ENCODE data around the gene SVOP. TPM values are rescaled to one million over a fixed set of nuclear protein-coding genes. Genes with fewer than 3 reads are reported as not detected.

Gene SVOP
- total RNA-seq, 1 donor from 2014 or later: not detected

DNA sequence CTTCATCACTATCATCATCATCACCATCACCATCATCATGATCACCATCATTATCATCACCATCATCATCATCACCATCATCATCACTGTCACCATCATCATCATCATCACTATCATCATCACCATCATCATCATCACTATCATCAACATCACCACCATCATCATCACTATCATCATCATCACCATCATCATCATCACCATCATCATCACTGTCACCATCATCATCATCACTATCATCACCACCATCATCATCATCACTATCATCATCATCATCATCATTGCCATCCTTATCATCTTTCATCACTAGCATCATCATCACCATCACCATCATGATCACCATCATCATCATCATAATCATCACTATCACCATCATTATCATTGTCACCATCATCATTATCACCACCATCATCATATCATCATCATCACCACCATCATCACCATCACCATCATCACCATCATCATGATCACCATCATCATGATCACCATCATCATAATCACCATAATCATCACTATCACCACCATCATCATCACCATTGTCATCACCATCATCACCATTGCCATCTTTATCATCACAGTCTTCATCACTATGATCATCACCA, 38.1 kb downstream of the SVOP start:
- intact Hi-C loops (cut with micrococcal nuclease): no loop called here
- Mint-ChIP-seq H3K27me3 (ENCODE audit: low read depth) (no peaks in the 10 kb centered on the region), H3K27ac (no peak overlapping the region), H3K9me3 (no peaks in the 10 kb centered on the region), H3K36me3 (ENCODE audit: low read depth) (no peaks in the 10 kb centered on the region), H3K4me1 (ENCODE audit: low read depth) (no peaks in the 10 kb centered on the region), H3K4me3 (ENCODE audit: low read depth) (no peak overlapping the region)
- DNase-seq (ENCODE audit: low spot score): no peak

DNA sequence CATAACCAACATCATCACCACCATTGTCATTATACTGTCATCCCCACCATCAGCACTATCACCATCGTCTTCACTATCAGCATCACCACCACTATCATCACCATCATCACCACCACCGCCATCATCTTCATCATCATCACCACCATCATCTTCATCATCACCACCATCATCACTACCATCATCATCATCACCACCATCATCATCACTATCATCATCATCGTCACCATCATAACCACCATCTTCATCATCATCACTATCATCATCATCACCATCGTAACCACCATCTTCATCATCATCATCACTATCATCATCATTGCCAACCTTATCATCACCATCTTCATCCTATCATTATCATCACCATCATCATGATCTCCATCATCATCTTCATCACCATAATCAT, 39.0 kb downstream of the SVOP start:
- Mint-ChIP-seq H3K9me3 (no peaks in the 10 kb centered on the region), H3K27ac (no peak overlapping the region), H3K27me3 (ENCODE audit: low read depth) (no peaks in the 10 kb centered on the region), H3K4me1 (ENCODE audit: low read depth) (no peaks in the 10 kb centered on the region), H3K36me3 (ENCODE audit: low read depth) (no peaks in the 10 kb centered on the region), H3K4me3 (ENCODE audit: low read depth) (no peak overlapping the region)
- DNase-seq (ENCODE audit: low spot score): no peak
- intact Hi-C loops (cut with micrococcal nuclease): no loop called here

DNA sequence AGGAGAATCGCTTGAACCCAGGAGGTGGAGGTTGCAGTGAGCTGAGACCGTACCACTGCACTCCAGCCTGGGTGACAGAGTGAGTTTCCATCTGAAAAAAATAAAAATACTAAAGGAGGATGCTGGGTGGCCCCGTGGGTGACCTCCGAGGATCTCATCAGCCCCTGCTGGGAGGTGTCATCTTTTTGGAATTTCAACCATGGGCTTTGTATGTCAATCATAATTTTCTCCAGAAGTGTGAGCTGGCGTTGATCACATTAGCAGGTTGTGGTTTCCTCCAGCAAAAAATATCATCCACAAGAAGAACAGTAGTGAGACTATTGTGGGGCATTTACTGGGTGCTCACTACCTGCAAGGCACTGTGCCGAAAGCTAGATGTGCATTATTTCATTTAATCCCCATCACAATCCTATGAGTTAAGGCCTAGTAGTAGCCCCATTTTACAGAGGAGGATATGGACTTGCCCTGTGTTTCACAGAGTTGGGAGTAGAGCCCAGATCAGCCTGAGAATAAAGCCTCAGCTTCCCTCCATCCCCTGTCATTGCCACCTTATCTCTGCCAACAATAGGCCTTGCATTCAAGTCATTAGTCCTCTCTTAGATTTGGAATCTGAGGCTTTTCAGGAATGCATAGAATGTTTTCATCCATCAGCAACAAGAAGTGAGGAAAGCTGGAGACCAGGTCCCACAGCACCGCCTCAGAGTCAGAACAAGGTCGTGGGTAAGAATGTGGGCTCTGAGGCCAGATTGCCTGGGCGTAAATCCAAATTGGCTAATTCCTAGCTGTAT, 39.8 kb downstream of the SVOP start:
- intact Hi-C loops (cut with micrococcal nuclease): no loop called here
- no peak for DNase-seq (ENCODE audit: low spot score)
- H3K4me3 Mint-ChIP-seq (ENCODE audit: low read depth): no peak overlapping the region
- H3K36me3 Mint-ChIP-seq (ENCODE audit: low read depth): no peaks in the 10 kb centered on the region
- H3K27ac Mint-ChIP-seq: no peak overlapping the region
- no peaks in the 10 kb centered on the region for H3K9me3 Mint-ChIP-seq
- no peaks in the 10 kb centered on the region for H3K27me3 Mint-ChIP-seq (ENCODE audit: low read depth)
- H3K4me1 Mint-ChIP-seq (ENCODE audit: low read depth): no peaks in the 10 kb centered on the region

DNA sequence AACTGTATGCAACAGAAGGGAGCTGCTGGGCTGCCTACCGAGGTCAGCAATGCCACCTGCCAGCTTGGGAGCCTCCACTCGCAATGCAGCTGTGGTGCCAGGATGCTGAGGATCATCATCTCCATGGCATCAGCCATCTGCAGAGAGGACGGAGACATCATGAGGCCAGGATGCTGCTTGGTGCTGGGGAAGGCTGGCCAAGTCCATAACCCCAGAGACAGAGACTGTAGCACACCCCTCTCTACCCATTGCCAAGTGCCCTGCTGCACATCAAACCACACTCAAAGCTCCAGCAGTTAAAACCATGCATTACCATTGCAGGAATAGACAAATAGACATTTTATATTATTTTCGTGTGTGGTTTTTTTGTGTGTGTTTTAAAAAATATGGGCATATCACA, 43.5 kb downstream of the SVOP start:
- peaks cover 4% of the 10 kb centered on the region for H3K27me3 Mint-ChIP-seq (ENCODE audit: low read depth)
- H3K9me3 Mint-ChIP-seq: no peaks in the 10 kb centered on the region
- no peak overlapping the region for H3K27ac Mint-ChIP-seq
- intact Hi-C loops (cut with micrococcal nuclease): no loop called here
- H3K36me3 Mint-ChIP-seq (ENCODE audit: low read depth): no peaks in the 10 kb centered on the region
- no peak overlapping the region for H3K4me3 Mint-ChIP-seq (ENCODE audit: low read depth)
- no peaks in the 10 kb centered on the region for H3K4me1 Mint-ChIP-seq (ENCODE audit: low read depth)
- no peak for DNase-seq (ENCODE audit: low spot score)

DNA sequence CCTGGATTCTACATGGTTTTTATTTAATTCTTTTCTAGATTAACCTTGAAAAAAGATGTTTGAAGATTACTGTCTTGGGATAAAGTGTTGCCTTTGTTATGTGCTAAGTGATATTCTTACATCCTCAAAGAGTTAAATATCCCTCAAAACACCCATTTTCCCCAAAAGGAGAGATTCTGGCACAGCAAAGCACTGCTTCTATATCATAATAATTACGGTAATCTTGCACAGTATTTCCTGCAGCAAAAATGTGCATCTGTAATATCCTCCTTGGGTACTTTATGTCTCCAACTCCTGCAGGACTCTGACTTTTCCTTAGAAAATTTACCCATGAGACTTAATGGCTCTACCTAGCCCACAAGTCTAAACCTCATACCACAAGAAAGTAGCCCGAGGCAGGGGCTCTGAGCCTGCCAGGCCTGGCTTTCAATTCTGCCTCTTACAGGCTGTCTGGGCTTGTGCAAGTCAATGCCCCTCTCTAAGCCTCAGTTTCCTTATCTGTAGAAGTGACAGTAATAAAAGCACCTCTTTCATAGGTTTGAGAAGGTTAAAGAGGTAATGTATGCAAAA, 45.8 kb downstream of the SVOP start:
- Mint-ChIP-seq H3K36me3 (ENCODE audit: low read depth) (no peaks in the 10 kb centered on the region), H3K4me1 (ENCODE audit: low read depth) (no peaks in the 10 kb centered on the region), H3K27me3 (ENCODE audit: low read depth) (peaks cover 4% of the 10 kb centered on the region), H3K9me3 (no peaks in the 10 kb centered on the region), H3K27ac (no peak overlapping the region), H3K4me3 (ENCODE audit: low read depth) (no peak overlapping the region)
- no peak for DNase-seq (ENCODE audit: low spot score)
- intact Hi-C loops (cut with micrococcal nuclease): no loop called here

DNA sequence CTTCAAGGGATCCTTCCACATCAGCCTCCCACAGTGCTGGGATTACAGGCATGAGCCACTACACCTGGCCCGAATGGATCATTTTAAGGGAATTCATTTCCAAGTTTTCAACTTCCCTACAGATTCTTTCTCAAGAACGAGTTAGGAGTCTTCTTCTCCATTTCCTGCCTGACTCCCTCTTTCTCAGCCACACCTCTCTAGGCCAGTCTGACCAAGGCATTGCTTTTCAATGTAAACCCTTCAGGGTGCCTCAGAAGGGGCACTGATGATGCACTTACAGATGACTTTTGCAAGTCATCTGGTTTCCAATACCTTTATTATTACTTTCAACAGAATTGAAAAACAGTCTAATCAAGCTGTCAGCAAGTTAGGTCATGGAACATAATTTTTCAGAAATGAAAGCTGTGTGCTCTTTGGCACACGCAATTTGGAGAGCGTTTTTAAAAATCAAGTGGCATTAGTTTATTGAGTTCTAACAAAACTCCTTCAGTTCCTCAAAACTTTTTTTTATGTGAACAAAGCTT, 47.2 kb downstream of the SVOP start:
- no peak overlapping the region for H3K4me3 Mint-ChIP-seq (ENCODE audit: low read depth)
- H3K27ac Mint-ChIP-seq: no peak overlapping the region
- H3K9me3 Mint-ChIP-seq: no peaks in the 10 kb centered on the region
- H3K36me3 Mint-ChIP-seq (ENCODE audit: low read depth): no peaks in the 10 kb centered on the region
- H3K27me3 Mint-ChIP-seq (ENCODE audit: low read depth): peaks cover 4% of the 10 kb centered on the region
- intact Hi-C loops (cut with micrococcal nuclease): no loop called here
- no peak for DNase-seq (ENCODE audit: low spot score)
- no peaks in the 10 kb centered on the region for H3K4me1 Mint-ChIP-seq (ENCODE audit: low read depth)

DNA sequence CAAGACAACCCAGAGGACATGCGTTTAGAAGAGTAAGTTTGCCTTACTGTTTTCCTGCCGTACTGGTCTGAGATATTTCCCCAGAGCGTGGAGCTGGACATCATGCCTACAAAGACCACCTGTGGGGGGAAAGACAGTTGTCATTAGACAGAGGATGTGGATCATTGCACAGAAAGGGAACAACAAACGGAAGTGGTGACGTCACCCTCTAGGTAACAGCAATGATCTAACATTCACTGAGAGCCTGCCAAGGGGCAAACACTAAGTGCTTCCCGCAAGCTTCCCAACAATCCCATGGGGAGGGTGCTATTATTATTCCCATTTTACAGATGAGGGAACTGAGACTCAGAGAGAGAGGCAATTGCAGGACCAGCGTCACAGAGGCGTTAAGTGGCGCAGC, 48.5 kb downstream of the SVOP start:
- Mint-ChIP-seq H3K4me3 (ENCODE audit: low read depth) (no peak overlapping the region), H3K27ac (no peak overlapping the region), H3K4me1 (ENCODE audit: low read depth) (no peaks in the 10 kb centered on the region), H3K9me3 (no peaks in the 10 kb centered on the region), H3K36me3 (ENCODE audit: low read depth) (no peaks in the 10 kb centered on the region), H3K27me3 (ENCODE audit: low read depth) (peaks cover 4% of the 10 kb centered on the region)
- no peak for DNase-seq (ENCODE audit: low spot score)
- intact Hi-C loops (cut with micrococcal nuclease): no loop called here

DNA sequence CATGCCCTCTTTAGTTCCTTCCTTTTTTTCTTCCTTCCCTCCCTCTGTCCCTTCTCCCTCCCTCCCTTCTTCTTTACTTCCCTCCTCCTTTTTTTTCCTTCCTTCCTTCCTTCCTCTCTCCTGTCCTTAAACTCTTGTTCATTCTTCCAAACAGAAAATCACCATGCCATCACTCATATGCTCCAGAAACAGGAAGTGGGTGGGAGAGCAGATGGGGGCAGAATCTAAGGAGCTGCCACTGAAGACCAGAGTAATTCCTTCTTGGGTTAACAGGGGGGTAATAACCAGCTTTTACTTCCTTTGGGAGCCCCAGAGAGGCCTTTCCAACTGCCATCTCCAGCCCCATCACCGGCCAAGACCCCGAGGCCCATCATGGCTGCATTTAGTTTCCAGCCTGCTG, 51.2 kb downstream of the SVOP start:
- peaks cover 4% of the 10 kb centered on the region for H3K27me3 Mint-ChIP-seq (ENCODE audit: low read depth)
- H3K4me1 Mint-ChIP-seq (ENCODE audit: low read depth): no peaks in the 10 kb centered on the region
- no peaks in the 10 kb centered on the region for H3K36me3 Mint-ChIP-seq (ENCODE audit: low read depth)
- intact Hi-C loops (cut with micrococcal nuclease): no loop called here
- H3K27ac Mint-ChIP-seq: no peak overlapping the region
- H3K4me3 Mint-ChIP-seq (ENCODE audit: low read depth): no peak overlapping the region
- no peak for DNase-seq (ENCODE audit: low spot score)
- H3K9me3 Mint-ChIP-seq: no peaks in the 10 kb centered on the region

DNA sequence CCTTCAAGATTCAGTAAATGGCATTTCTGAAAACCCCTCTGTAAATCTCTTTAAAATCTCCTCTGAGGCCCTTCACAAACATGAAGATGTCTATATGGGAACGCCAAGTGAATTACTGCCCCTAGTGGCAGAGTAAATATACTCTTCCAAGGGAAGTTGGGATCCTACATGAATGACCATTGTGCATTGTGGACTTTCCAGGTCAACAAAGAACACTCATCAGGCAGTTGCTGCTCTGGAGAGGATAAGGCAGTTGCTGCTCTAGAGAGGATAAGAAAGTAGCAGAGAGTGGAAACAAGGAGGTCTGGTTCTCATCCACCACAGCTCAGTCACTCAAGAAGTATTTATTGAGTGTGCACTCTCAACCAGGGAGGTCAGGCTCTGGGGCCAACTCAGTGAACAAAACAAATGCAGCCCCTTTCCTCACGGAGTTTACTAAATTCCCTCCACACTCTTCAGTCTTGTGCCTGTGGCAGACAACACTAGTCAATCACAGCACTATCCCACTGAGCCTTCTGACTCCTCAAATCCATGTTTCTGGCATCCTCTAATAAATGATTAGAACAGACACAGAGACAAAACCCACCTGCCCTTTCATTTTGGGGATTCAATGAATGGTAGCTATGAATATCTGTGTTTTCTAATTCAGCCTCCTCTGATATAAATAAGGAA, 52.9 kb downstream of the SVOP start:
- no peak for DNase-seq (ENCODE audit: low spot score)
- no peaks in the 10 kb centered on the region for H3K9me3 Mint-ChIP-seq
- H3K27ac Mint-ChIP-seq: no peak overlapping the region
- H3K4me3 Mint-ChIP-seq (ENCODE audit: low read depth): no peak overlapping the region
- H3K27me3 Mint-ChIP-seq (ENCODE audit: low read depth): no peaks in the 10 kb centered on the region
- intact Hi-C loops (cut with micrococcal nuclease): no loop called here
- H3K36me3 Mint-ChIP-seq (ENCODE audit: low read depth): no peaks in the 10 kb centered on the region
- H3K4me1 Mint-ChIP-seq (ENCODE audit: low read depth): no peaks in the 10 kb centered on the region

DNA sequence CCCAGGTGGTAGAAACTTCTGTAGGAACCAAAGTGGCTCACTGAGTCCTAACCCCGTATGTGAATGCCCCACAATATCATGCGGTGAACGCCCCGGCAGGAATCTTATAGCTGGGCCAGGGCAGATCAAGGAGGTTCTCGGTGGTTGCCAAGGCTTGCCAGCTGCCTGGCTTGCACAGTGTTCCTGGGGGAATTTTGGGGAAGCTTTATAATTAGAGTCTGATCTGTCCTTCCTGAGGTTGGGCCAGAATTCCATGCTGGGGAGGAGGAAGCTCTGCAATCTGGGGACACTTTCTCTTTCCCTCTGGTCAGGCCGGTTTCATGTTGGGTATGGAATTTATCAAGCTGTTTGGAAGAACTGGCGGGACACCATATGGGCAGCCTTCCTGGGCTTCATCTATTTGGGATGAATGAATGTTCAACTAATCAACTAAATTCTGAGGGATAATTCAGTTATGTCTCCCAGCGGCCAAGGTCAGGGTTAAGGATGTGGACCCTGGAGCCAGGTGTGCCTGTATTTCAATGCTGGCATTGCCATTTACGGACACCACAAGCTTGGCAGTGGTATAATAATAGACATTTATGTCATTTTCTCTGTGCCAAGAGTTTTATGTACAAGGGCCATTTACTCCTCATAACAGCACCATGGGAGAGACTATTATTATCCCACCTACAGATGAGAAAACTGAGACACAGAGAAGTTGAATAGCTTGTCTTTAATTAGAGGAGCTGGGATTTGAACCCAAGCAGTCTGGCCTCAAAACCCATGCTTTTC, 54.3 kb downstream of the SVOP start:
- Mint-ChIP-seq H3K4me1 (ENCODE audit: low read depth) (no peaks in the 10 kb centered on the region), H3K27me3 (ENCODE audit: low read depth) (no peaks in the 10 kb centered on the region), H3K9me3 (no peaks in the 10 kb centered on the region), H3K36me3 (ENCODE audit: low read depth) (no peaks in the 10 kb centered on the region), H3K4me3 (ENCODE audit: low read depth) (no peak overlapping the region), H3K27ac (no peak overlapping the region)
- no peak for DNase-seq (ENCODE audit: low spot score)
- intact Hi-C loops (cut with micrococcal nuclease): no loop called here

DNA sequence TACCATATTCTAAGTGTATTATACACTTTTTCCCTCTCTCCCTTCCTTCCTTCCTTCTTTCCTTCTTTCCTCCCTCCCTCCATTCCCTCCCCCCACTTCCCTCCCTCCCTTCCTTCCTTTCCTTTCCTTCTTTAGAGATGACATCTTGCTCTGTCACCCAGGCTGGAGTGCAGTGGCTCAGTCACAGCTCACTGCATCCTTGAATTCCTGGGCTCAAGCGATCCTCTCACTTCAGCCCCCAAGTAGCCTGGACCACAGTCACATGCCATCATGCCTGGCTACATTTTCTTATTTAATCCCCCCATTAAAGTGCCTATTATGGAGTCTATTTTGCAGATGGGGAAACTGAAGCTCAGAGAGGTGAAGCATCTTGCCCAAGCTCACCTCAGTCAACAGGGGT, 55.0 kb downstream of the SVOP start:
- intact Hi-C loops (cut with micrococcal nuclease): no loop called here
- Mint-ChIP-seq H3K36me3 (ENCODE audit: low read depth) (no peaks in the 10 kb centered on the region), H3K9me3 (no peaks in the 10 kb centered on the region), H3K27me3 (ENCODE audit: low read depth) (no peaks in the 10 kb centered on the region), H3K4me1 (ENCODE audit: low read depth) (no peaks in the 10 kb centered on the region), H3K27ac (no peak overlapping the region), H3K4me3 (ENCODE audit: low read depth) (no peak overlapping the region)
- no peak for DNase-seq (ENCODE audit: low spot score)
